ENCODE measurements around the gene SNRPD3.

SNRPD3 gene

DNA sequence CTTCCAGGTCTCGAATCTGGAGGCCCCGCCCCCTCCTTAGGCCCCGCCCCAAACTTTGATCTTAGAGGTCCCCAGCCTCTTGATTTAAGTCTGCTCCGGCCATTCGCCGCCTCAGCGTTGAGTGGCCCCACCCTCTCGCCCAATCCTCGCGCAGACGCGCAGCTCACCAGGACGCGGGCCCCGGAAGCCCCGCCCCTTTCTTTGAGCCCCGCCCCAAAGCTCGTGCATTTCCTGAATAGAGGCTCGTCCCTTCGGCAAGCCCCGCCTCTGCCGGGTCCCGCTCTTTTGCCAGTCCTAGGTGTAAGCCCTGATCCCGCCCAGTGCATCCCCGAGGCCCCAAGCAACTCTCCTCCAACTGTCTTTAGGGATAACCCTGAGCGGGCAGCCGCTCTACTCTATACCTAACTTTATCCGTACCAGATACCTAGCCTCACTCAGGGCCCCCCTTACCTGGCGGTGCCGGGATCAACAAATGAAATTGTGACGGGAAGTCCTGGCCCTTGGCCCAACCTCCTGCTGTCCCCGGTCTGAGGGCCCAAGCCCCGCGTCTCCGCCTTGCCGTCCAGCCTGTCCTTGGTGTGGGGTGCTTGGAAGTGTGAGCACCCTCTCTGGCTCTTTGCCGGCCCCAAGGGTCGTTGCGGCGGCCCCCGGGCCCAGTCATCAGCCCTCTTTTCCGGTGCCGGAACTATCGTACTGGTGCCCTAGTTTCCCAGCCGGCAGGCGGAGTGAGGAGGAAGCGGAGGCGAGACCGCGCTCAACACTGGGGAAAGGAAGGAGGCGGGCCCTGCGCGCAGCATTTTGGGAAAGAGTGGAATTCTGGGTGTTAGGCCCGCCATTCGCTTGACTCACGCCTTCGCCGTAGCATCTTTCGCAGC lies at the start of gene SNRPD3:
Gene SNRPD3 (plus strand): TSS at position 835 of the 875 bp plus-strand sequence. CDS start 1,676 bp downstream, outside the sequence.
- no peak for TF ChIP-seq CTCF (conservative IDR thresholded peaks at IDR 0.05; ENCODE audit: control insufficient read depth, insufficient read depth, low read depth, low read length)
- peak; percentile 97 for DNase-seq (ENCODE audit: low read depth)
- H3K4me3 ChIP-seq (ENCODE audit: control insufficient read depth, low read depth, low read length), result peak within 1 kb of the TSS; percentile 93

DNA sequence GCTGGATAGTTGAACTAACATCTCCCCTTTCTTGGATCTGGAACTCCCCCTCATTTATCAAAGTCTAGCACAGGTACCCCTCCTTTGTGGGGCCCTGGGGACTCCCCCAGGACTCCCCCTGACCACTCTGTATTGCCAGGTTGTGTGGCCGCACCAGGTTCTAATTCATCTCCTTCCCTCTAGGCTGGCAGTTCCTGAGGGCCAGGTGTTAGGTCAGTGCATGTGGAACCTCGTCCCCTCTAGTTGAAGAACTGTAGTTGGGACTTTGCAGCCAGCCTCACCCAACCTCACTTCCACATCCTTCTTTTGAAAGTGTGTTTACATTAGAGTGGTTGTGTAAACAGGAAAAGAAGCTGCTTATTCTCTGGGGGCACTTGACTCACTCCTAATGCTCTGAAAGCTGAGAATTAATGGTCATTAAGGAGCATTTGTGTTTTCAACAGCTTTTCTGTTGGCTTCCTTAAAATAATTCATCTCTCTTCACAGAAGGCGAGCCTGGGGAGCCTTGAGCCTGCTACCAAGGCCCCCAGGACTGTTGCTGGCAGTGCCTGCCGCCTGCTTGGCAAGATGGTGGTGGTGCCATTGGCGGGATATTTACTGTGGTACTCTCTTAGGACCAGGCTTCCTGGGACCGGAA lies 48.9 kb upstream of the SNRPD3 start:
- DNase-seq (ENCODE audit: low read depth), result peak; percentile 46
- H3K4me3 ChIP-seq (ENCODE audit: control insufficient read depth, low read depth, low read length), result no peak overlapping the region
- no peak for TF ChIP-seq CTCF (conservative IDR thresholded peaks at IDR 0.05; ENCODE audit: control insufficient read depth, insufficient read depth, low read depth, low read length)

DNA sequence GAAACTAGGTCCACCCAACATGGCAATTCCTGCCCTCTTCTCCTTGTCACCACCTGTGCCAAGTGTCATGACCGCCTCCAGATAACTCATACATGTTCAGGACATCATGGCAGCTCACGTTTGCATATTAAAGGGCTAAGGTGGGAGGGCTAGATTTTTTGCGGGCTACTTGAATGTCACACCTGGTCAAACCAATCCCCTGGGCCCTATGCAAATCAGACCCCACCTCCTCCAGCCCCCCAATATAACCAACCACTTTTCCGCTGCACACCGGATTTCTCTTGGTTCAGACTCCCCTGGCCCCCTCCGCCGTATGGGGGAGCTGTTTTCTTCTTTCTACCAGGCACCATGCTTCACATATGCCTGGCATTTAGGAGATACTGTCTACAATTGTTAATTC lies 48.1 kb upstream of the SNRPD3 start:
- H3K4me3 ChIP-seq (ENCODE audit: control insufficient read depth, low read depth, low read length), result no peak overlapping the region
- no peak for DNase-seq (ENCODE audit: low read depth)
- TF ChIP-seq CTCF (conservative IDR thresholded peaks at IDR 0.05; ENCODE audit: control insufficient read depth, insufficient read depth, low read depth, low read length), result no peak

DNA sequence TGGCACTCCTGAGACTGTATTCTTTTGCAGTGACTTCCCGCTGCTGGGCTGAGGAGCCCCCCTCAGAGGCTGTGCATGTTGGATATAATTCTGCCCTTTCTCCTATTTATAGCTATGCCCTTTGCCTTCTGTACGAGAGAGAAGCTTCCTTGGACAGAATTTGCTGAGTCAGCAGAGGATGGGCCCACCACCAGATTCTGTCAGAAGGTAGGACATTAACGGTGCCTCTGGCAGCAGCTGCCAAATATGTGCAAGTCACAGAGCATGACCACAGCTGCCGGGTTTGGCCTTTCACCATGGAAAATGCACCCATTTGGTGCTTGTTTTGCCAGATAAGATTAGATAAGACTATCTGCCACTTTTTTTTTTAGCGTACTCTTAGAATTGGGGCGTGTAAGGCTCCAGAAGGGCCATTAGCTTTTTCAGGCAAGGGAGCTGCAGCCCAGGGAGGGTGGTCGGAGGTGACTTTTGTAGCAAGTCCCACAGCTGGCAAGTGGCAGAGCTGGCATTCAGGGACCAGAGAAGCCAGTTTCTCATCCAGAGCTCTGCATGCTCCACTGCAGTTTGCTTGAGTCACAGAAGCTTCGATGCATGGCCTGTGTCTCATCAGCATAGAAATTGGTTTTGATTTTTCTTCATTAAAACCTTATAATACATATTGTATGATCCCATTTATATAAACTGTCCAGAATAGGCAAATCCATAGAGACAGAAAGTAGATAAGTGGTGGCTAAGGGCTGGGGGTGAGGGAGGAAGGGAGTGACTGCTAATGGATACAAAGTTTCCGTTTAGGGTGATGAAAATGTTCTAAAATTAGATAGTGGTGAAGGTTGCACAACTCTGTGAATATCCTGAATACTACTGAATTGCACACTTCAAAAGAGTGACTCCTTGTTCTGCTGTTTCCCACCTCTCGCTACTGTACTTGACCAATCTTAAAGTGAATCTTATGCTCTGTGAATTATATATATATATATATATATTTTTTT lies 44.9 kb upstream of the SNRPD3 start:
- H3K4me3 ChIP-seq (ENCODE audit: control insufficient read depth, low read depth, low read length), result no peak overlapping the region
- no peak for TF ChIP-seq CTCF (conservative IDR thresholded peaks at IDR 0.05; ENCODE audit: control insufficient read depth, insufficient read depth, low read depth, low read length)
- DNase-seq (ENCODE audit: low read depth), result peak; percentile 54

- TF ChIP-seq CTCF (conservative IDR thresholded peaks at IDR 0.05; ENCODE audit: control insufficient read depth, insufficient read depth, low read depth, low read length), result no peak
- H3K4me3 ChIP-seq (ENCODE audit: control insufficient read depth, low read depth, low read length), result no peak overlapping the region
- no peak for DNase-seq (ENCODE audit: low read depth)
Observed at GRCh38 chr22:24512043-24512442, 43.8 kb upstream of the SNRPD3 start.

Data from fibroblast of mammary gland (primary cell).